A549 treated with AZD9567 at 1 μM for 4 hours (cell line): ENCODE measurements around the gene COBLL1. TPM values are rescaled to one million over a fixed set of nuclear protein-coding genes. Genes with fewer than 3 reads are reported as not detected.

Experiments used
- total RNA-seq: library from RNA; stranded (reverse); fragments of 200-300 nt; extraction: Qiagen RNA extraction; gene quantifications from 5 replicates; pipeline ENCODE4 v1.2.3, GENCODE V29; 2022; ENCODE audit not compliant: insufficient read depth

The COBLL1 gene
- 3.6 to 5.2 TPM (median 4.2 TPM) in 5 replicates for total RNA-seq

GRCh38 chr2:164841719-164842623 is at the start of gene COBLL1:
COBLL1 (minus strand) TSS chr2:164841823; CDS start chr2:164841196, 627 bp downstream.

Other genes starting within 250 kb of the COBLL1 start
- gene GRB14, start 220.3 kb downstream of the COBLL1 start, total RNA-seq: 5.0 to 6.4 TPM (median 5.8 TPM) in 5 replicates
- gene SLC38A11, start 113.7 kb upstream of the COBLL1 start, total RNA-seq: not detected in 5 replicates